Peyer's patch (tissue), 4 donors: Measurements from ENCODE around the gene PIEZO1.

ENCODE experiments used
- POLR2A ChIP-seq, 2 donors: fragments of 450-650 bp; IDR thresholded peaks; one replicate each; pipeline ENCODE4 v1.5.1; 2017; ENCODE audit warnings: antibody characterized with exemption in 2 of 2, mild to moderate bottlenecking in 2 of 2, moderate library complexity in 2 of 2
- TF ChIP-seq, protein P1 (sequence below), 6 experiments: fragments of 450-650 bp in 4 of 6; fragments of 200-600 bp in 2 of 6; sonication (generic) in 1 of 6; IDR thresholded peaks; one replicate each; pipeline ENCODE4 v1.5.1; 2017 to 2019; ENCODE audit warnings: antibody characterized with exemption in 6 of 6, mild to moderate bottlenecking in 3 of 6, moderate library complexity in 1 of 6

DNA sequence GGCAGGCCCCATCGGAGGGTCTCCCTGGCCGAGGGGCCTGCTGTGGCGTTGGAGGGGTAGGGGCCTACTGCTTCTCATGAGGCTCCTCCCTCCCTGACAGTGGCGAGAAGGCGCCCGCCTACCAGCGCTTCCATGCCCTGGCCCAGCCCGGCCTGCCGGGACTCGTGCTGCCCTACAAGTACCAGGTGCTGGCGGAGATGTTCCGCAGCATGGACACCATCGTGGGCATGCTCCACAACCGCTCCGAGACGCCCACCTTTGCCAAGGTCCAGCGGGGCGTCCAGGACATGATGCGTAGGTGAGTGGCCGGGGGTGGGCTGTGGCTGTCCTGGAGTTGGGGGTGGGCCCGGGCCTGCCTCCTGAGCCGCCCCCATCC, 20.3 kb upstream of the PIEZO1 start:
- TF ChIP-seq, protein P1, sequence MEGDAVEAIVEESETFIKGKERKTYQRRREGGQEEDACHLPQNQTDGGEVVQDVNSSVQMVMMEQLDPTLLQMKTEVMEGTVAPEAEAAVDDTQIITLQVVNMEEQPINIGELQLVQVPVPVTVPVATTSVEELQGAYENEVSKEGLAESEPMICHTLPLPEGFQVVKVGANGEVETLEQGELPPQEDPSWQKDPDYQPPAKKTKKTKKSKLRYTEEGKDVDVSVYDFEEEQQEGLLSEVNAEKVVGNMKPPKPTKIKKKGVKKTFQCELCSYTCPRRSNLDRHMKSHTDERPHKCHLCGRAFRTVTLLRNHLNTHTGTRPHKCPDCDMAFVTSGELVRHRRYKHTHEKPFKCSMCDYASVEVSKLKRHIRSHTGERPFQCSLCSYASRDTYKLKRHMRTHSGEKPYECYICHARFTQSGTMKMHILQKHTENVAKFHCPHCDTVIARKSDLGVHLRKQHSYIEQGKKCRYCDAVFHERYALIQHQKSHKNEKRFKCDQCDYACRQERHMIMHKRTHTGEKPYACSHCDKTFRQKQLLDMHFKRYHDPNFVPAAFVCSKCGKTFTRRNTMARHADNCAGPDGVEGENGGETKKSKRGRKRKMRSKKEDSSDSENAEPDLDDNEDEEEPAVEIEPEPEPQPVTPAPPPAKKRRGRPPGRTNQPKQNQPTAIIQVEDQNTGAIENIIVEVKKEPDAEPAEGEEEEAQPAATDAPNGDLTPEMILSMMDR (IDR thresholded peaks at IDR 0.05): no peak
- TF ChIP-seq POLR2A (IDR thresholded peaks at IDR 0.05): no peak
